NCI-H2029 (cell line): Measurements from ENCODE around the gene P2RX4.
"Not testable (repeated sequence)": the region's sequence is repeated elsewhere in the genome, so short reads cannot be mapped to it uniquely, and the experiment has no call there.

Experiments used
- DNase-seq: peaks from one replicate; lab custom pipeline; 2025; lab: John Stamatoyannopoulos, UW

P2RX4 gene

DNA sequence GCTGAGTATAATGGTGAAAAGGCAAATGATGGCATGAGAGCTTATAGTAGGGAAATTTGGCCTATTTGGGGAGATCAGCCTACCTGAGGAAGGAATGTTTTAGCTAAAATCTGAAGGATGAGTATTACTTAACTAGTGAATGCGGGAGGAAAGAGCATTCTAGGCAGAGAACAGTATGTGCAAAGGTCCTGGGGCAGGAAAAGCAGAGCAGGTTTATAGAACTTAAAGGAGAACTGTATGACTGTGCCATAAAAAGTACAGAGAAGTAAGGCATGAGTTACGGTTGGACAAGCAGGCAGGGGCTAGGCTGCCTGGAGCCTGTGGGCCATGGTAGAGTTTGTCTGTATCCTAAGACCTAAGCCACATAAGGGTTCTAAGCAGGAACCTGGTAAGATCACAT lies 21.7 kb upstream of the P2RX4 start:
- DNase-seq: no peak

GRCh38 chr12:121189131-121189530 lies 20.8 kb upstream of the P2RX4 start:
- no peak for DNase-seq

- DNase-seq: no peak
These were observed 20.2 kb upstream of the P2RX4 start for GRCh38 chr12:121189619-121190155.

DNA sequence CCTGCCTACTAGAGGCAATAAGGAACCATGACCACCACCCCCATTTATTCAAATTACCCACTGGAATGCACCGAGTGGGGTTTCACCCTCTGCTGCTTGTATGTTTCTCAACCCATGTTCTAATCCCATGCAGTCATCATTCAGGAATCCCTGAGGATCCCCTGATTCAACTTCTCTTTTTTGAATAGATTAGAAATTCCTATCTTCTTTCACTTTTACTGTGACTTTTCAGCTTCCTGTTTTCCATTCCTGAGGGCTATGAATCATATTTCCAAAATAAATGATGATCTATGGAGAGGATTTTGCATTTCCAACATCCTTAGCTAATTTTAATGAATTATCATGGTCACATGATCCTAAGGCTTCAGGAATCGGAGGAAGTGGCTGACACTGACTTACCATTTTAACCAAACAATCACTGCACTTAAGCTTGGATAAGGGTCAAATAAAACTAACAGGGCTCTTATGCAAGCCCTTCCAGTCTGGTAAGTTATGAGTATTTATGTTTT lies 19.4 kb upstream of the P2RX4 start:
- no peak for DNase-seq

DNA sequence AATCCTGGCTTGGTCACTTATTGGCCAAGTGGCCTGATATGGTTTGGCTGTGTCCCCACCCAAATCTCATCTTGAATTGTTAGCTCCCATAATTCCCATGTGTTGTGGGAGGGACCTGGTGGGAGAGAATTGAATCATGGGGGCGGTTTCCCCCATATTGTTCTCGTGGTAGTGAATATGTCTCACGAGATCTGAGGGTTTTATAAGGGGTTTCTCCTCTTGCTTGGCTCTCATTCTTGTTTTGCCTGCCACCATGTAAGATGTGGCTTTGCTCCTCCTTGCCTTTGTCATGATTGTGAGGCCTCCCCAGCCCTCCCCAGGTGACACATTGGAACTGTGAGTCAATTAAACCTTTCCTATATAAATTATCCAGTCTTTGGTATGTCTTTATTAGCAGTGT lies 18.8 kb upstream of the P2RX4 start:
- DNase-seq: no peak

DNA sequence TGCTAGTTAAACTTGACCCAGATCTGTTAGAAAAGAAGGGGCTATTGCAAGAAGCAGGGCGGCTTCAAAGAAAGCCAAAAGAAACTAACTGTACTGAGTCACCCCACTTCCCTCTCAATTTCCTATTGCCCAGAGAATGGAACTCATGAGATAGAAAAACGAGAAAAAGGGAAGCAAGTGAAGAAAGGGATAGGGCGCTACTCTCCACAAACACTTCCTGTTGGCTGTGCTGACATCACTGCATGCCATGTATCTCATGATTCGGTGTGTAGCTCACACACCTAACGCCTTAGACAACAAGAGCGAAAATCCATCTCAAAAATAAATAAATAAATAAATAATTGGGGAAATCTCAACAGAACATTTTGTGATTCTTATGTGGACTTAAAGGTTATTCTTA lies 13.0 kb upstream of the P2RX4 start:
- DNase-seq: no peak

GRCh38 chr12:121198949-121199348 lies 11.0 kb upstream of the P2RX4 start:
- DNase-seq: no peak

GRCh38 chr12:121201140-121201539 lies 8.8 kb upstream of the P2RX4 start:
- DNase-seq: not testable (repeated sequence)

GRCh38 chr12:121202407-121203355 lies 7.2 kb upstream of the P2RX4 start:
- no peak for DNase-seq

GRCh38 chr12:121203482-121203881 lies 6.4 kb upstream of the P2RX4 start:
- no peak for DNase-seq

DNA sequence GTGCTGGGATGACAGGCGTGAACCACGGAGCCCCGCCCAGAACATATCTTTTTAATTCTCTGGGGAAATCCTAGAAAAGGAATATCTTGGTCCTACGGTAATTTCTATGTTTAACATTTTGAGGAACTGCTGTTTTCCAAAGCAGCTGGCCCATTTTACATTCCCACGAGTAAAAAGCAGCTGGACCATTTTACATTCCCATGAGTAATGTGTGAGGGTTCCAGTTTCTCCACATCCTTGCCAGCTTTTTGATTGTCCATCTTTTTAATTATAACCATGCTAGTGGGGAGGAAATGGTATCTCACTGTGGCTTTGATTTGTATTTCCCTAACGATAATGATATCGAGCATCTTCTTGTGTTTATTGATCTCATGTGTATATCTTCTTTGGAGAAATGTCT lies 4.4 kb upstream of the P2RX4 start:
- DNase-seq: no peak

- DNase-seq: not testable (repeated sequence)
These were observed 1.4 kb upstream of the P2RX4 start for GRCh38 chr12:121208571-121208970.

DNA sequence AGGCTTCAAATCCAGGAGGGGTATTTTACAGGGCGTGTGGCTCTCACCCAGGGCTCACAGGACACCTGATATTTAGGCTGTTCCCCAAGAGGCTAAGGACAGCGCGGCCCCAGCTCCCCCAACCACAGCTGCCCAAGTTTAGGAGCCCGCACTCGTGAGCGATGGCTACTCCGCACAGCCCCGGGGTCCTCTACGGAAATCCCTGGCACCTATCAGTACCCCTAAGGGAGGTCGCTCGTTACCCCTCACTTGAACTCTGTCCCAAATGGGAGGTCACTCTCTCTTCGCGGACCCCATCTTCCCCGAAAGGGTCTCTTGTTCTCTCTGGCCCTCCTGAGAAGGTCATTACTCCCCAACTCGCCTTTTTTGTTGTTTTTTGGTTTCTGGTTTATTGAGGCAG lies 708 bp upstream of the P2RX4 start:
- DNase-seq: no peak

DNA sequence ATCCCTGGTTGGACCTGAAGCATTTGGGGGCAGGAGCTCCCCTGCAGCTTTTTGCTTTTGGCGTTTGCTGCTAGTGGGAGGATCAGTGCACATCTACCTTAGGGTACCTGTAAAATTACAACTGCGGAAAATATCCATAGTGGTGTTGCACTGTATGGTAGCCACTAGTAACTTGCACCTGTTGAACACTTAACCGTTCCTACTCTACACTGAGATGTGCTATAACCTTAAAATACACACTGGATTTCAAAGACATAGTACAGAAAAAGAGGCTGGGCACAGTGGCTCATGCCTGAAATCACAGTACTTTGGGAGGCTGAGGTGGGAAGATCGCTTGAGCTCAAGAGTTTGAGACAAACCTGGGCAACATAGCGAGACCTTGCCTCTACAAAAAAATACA lies 2.9 kb downstream of the P2RX4 start:
- DNase-seq: no peak

- no peak for DNase-seq
These were observed 4.3 kb downstream of the P2RX4 start for GRCh38 chr12:121214166-121214777.

DNA sequence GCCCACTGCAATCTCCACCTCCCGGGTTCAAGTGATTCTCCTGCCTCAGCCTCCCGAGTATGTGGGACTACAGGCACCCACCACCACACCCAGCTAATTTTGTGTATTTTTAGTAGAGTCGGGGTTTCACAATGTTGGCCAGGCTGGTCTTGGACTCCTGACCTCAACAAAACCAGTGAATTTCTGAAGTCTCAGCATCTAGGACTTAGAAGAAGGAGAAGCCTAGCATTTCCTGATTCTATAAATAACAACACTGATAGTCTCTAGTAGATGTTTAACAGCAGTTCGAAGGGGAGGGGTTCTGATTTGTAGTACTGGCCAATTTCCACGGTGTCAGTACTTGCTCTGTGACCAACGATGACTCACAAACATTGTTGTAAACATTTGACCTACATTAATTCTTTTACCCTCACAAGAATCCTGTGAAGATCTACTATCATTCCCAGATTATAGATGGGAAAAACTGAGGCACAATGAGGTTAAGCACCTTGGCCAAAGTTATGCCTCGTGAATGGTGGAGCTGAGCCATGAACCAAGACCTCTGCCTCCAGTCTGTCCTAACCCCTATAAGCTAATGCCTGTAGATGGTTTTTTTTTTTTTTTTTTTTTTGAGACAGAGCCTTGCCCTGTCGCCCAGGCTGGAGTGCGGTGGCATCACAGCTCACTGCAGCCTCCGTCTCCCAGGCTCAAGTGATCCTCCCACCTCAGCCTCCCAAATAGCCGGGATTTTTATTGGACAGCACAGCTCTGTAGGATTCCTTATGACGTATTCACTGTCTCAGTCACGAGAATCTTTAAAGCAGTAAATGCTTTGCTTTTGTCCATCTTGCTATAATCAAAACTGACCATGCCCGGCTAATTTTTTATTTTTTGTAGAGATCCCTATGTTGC lies 5.2 kb downstream of the P2RX4 start:
- DNase-seq: no peak

- DNase-seq: no peak
These were observed 6.2 kb downstream of the P2RX4 start for GRCh38 chr12:121216102-121216501.

GRCh38 chr12:121217063-121217462 lies 7.1 kb downstream of the P2RX4 start:
- DNase-seq: no peak

GRCh38 chr12:121217761-121218160 lies 7.8 kb downstream of the P2RX4 start:
- no peak for DNase-seq

- DNase-seq: no peak
These were observed 8.8 kb downstream of the P2RX4 start for GRCh38 chr12:121218588-121219352.

DNA sequence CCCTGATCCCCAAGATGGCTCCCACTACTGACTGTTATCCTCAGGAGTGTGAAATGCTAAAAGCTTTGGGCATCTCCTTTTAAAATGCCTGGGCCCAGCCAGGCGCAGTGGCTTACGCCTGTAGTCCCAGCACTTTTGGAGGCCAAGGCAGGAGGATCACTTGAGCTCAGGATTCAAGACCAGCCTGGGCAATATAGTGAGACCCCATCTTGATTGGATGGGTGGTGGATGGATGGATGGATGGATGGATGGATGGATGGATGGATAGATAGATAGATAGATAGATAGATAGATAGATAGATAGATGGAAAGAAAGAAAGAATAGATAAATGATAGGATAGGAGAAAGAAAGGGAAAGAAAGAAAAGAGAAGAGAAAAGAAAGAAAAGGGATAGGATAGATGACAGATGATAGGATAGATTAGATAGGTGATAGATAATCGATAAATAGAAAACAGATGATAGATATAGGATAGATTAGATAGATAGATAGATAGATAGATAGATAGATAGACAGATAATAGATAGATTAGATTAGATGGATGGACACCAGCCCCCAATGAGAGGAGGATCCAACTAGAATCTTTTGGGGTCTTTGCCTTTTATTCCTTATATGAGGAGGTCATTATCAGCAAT lies 9.5 kb downstream of the P2RX4 start:
- DNase-seq: no peak
